IMR-90 (cell line): ENCODE measurements around the gene SHCBP1L. TPM values are rescaled to one million over a fixed set of nuclear protein-coding genes. Genes with fewer than 3 reads are reported as not detected.

ENCODE experiments used
- ATAC-seq: fragments of 200-7000 bp; cut with Tn5 transposase; 2 replicates; pipeline ENCODE4 v1.9.1; 2020; ENCODE audit warnings: low read depth, mild to moderate bottlenecking, moderate library complexity
- BruUV-seq: library from RNA; stranded (reverse); fragments of 400-500 nt; replicated peaks from 2 replicates; lab custom pipeline; 2021; lab: Mats Ljungman, UMichigan
- CTCF ChIA-PET: fragments of 300-600 bp; formaldehyde crosslinking; extraction: SDS; loops from one replicate; lab custom pipeline; 2021; ENCODE audit warnings: antibody characterized with exemption; lab: Yijun Ruan, JAX
- POLR2A ChIA-PET: fragments of 300-600 bp; sonication (Branson Sonifier 250); formaldehyde crosslinking; loops from one replicate; lab custom pipeline; 2022; ENCODE audit warnings: antibody characterized with exemption; ENCODE audit not compliant: unreplicated experiment; lab: Charles Lee
- DNase-seq: peaks from one replicate; pipeline ENCODE4 v3.0.0; 2013
- H2AFZ ChIP-seq: replicated peaks from 2 replicates; pipeline ENCODE3; 2013; ENCODE audit warnings: low read length, mild to moderate bottlenecking; ENCODE audit not compliant: poor library complexity
- H2AK5ac ChIP-seq: 2 replicates; pipeline ENCODE4 v1.6.1; 2013; ENCODE audit warnings: low read depth, low read length, inconsistent platforms
- H2AK9ac ChIP-seq: replicated peaks from 2 replicates; pipeline ENCODE3; 2013; ENCODE audit warnings: mild to moderate bottlenecking, low read depth, low read length, moderate library complexity; ENCODE audit not compliant: poor library complexity
- H2BK120ac ChIP-seq: 2 replicates; pipeline ENCODE4 v1.6.1; 2013; ENCODE audit warnings: low read depth, low read length, inconsistent platforms
- H2BK15ac ChIP-seq: 3 replicates; pipeline ENCODE4 v1.6.1; 2013; ENCODE audit warnings: low read depth, low read length, inconsistent platforms
- H2BK20ac ChIP-seq: 2 replicates; pipeline ENCODE4 v1.6.1; 2013; ENCODE audit warnings: low read depth, mild to moderate bottlenecking, inconsistent platforms, low read length, moderate library complexity
- H2BK5ac ChIP-seq: 2 replicates; pipeline ENCODE4 v1.6.1; 2013; ENCODE audit warnings: mild to moderate bottlenecking, low read depth, low read length, inconsistent platforms; ENCODE audit not compliant: poor library complexity, severe bottlenecking
- H3K14ac ChIP-seq: replicated peaks from 2 replicates; pipeline ENCODE4 v1.6.1; 2013; ENCODE audit warnings: low read depth, low read length, inconsistent platforms
- H3K18ac ChIP-seq: 2 replicates; pipeline ENCODE4 v1.6.1; 2013; ENCODE audit warnings: low read depth, low read length, control low read depth
- H3K23ac ChIP-seq: 2 replicates; pipeline ENCODE4 v1.6.1; 2013; ENCODE audit warnings: low read depth, low read length, inconsistent platforms
- H3K27ac ChIP-seq: 2 replicates; pipeline ENCODE4 v1.5.1; 2013; ENCODE audit warnings: mild to moderate bottlenecking, control low read depth, low read length; ENCODE audit not compliant: insufficient read depth
- H3K27me3 ChIP-seq: 2 replicates; pipeline ENCODE4 v1.6.1; 2013; ENCODE audit warnings: low read length; ENCODE audit not compliant: control insufficient read depth, insufficient read depth
- H3K36me3 ChIP-seq: 2 replicates; pipeline ENCODE4 v1.6.1; 2013; ENCODE audit warnings: low read length, mixed read lengths; ENCODE audit not compliant: control insufficient read depth, insufficient read depth
- H3K4ac ChIP-seq: 2 replicates; pipeline ENCODE4 v1.6.1; 2013; ENCODE audit warnings: low read depth, low read length, inconsistent platforms
- H3K4me1 ChIP-seq: 2 replicates; pipeline ENCODE4 v1.6.1; 2013; ENCODE audit warnings: low read length, mixed read lengths; ENCODE audit not compliant: control insufficient read depth, insufficient read depth
- H3K4me2 ChIP-seq: 2 replicates; pipeline ENCODE4 v1.6.1; 2013; ENCODE audit warnings: low read depth, mild to moderate bottlenecking, control low read depth, low read length, moderate library complexity
- H3K4me3 ChIP-seq: 2 replicates; pipeline ENCODE4 v1.5.1; 2013; ENCODE audit warnings: low read depth, mild to moderate bottlenecking, control low read depth, low read length, moderate library complexity; ENCODE audit not compliant: insufficient read depth
- H3K56ac ChIP-seq: 2 replicates; pipeline ENCODE4 v1.6.1; 2013; ENCODE audit warnings: low read length, inconsistent platforms; ENCODE audit not compliant: insufficient read depth; ENCODE audit errors: extremely low read depth
- H3K79me1 ChIP-seq, 2 experiments: 2 replicates each; pipeline ENCODE4 v1.6.1; 2013; ENCODE audit warnings: low read length in 2 of 2, inconsistent platforms in 1 of 2, low read depth in 1 of 2
- H3K9ac ChIP-seq: 2 replicates; pipeline ENCODE4 v1.6.1; 2013; ENCODE audit warnings: low read depth, low read length, control low read depth
- H3K9me1 ChIP-seq: 2 replicates; pipeline ENCODE4 v1.6.1; 2013; ENCODE audit warnings: low read length, inconsistent platforms; ENCODE audit not compliant: insufficient read depth
- H3K9me3 ChIP-seq: 2 replicates; pipeline ENCODE4 v1.6.1; 2013; ENCODE audit warnings: low read length; ENCODE audit not compliant: control insufficient read depth, insufficient read depth
- H4K20me1 ChIP-seq: 2 replicates; pipeline ENCODE4 v1.6.1; 2013; ENCODE audit warnings: low read length, inconsistent platforms; ENCODE audit not compliant: insufficient read depth
- H4K5ac ChIP-seq: 2 replicates; pipeline ENCODE4 v1.6.1; 2013; ENCODE audit warnings: mild to moderate bottlenecking, low read depth, low read length, control low read depth
- H4K8ac ChIP-seq, 2 experiments: 2 replicates each; pipeline ENCODE4 v1.6.1; 2013; ENCODE audit warnings: low read depth in 2 of 2, low read length in 2 of 2, control low read depth in 1 of 2, inconsistent platforms in 1 of 2
- H4K91ac ChIP-seq: 2 replicates; pipeline ENCODE4 v1.6.1; 2013; ENCODE audit warnings: low read depth, low read length, inconsistent platforms; ENCODE audit not compliant: insufficient read depth
- BHLHE40 ChIP-seq: fragments of 150-350 bp; IDR thresholded peaks from 2 replicates; pipeline ENCODE4 v1.6.1; 2016; ENCODE audit warnings: mild to moderate bottlenecking, low read depth, low read length
- CEBPB ChIP-seq: IDR thresholded peaks from 2 replicates; pipeline ENCODE4 v1.6.1; 2012; ENCODE audit warnings: low read depth, low read length, improper control_type of control experiment
- FOS ChIP-seq: fragments of 150-350 bp; IDR thresholded peaks from 2 replicates; pipeline ENCODE4 v1.6.1; 2016; ENCODE audit warnings: low read depth, low read length
- MAFK ChIP-seq: IDR thresholded peaks from 2 replicates; pipeline ENCODE4 v1.6.1; 2012; ENCODE audit warnings: low read depth, low read length, improper control_type of control experiment
- MAZ ChIP-seq: IDR thresholded peaks from 2 replicates; pipeline ENCODE4 v1.6.1; 2012; ENCODE audit warnings: low read depth, mild to moderate bottlenecking, low read length, improper control_type of control experiment, moderate library complexity, borderline replicate concordance
- MXI1 ChIP-seq: IDR thresholded peaks from 2 replicates; pipeline ENCODE4 v1.6.1; 2012; ENCODE audit warnings: low read depth, mild to moderate bottlenecking, low read length, moderate library complexity, borderline replicate concordance
- NFE2L2 ChIP-seq: fragments of 150-350 bp; IDR thresholded peaks from 2 replicates; pipeline ENCODE4 v1.6.1; 2016; ENCODE audit warnings: low read depth, mild to moderate bottlenecking, low read length
- RAD21 ChIP-seq: IDR thresholded peaks from 2 replicates; pipeline ENCODE4 v1.6.1; 2012; ENCODE audit warnings: low read length, improper control_type of control experiment
- RFX5 ChIP-seq: IDR thresholded peaks from 2 replicates; pipeline ENCODE4 v1.8.0; 2012; ENCODE audit warnings: low read depth, mild to moderate bottlenecking, low read length, moderate library complexity
- SMC3 ChIP-seq: fragments of 150-350 bp; IDR thresholded peaks from 2 replicates; pipeline ENCODE4 v1.6.1; 2016; ENCODE audit warnings: low read depth, mild to moderate bottlenecking, antibody characterized with exemption, low read length, moderate library complexity
- WGBS, 2 experiments: methylation state at CpG; one replicate each; pipeline versions ENCODE4 v1.1.5 to v1.1.7; 2013; ENCODE audit warnings: missing lambda C conversion rate in 2 of 2; ENCODE audit not compliant: insufficient read length in 1 of 2; ENCODE audit errors: extremely low coverage in 2 of 2; 5-methylcytosine and 5-hydroxymethylcytosine counted together
- dilution Hi-C: fragments of 300-500 bp; cut with HindIII; formaldehyde crosslinking; loops from one replicate; pipeline ENCODE4 v1.14.3; 2018; ENCODE audit warnings: low sequenced_read_pairs; ENCODE audit not compliant: unreplicated experiment
- in situ Hi-C: fragments of 300-500 bp; cut with MboI; formaldehyde crosslinking; loops from 3 replicates; pipeline ENCODE4 v1.14.3; 2019; ENCODE audit warnings: low sequenced_read_pairs, inconsistent platforms, mixed read lengths
- intact Hi-C: fragments of 100-400 bp; cut with micrococcal nuclease; formaldehyde crosslinking; loops from 2 replicates; pipeline ENCODE4 v1.10.0; 2022
- polyA plus RNA-seq, 3 experiments: library from polyadenylated mRNA; depleted of rRNA; stranded (reverse); fragments of >200 nt; gene quantifications; 2 replicates each; pipeline ENCODE4 v1.2.3, GENCODE V29; 2012; ENCODE audit warnings: low replicate concordance in 1 of 3
- total RNA-seq: library from RNA; depleted of rRNA; stranded (reverse); fragments of >200 nt; gene quantifications from 2 replicates; pipeline ENCODE4 v1.2.3, GENCODE V29; 2012
- TF ChIP-seq, protein P1 (sequence below): conservative IDR thresholded peaks from 2 replicates; pipeline ENCODE4 v1.5.1; 2012; ENCODE audit warnings: mild to moderate bottlenecking, low read depth, low read length, improper control_type of control experiment
- TF ChIP-seq, protein P2 (sequence below): fragments of 150-350 bp; IDR thresholded peaks from 2 replicates; pipeline ENCODE4 v1.6.1; 2016; ENCODE audit warnings: low read depth, mild to moderate bottlenecking, low read length, moderate library complexity, borderline replicate concordance
- TF ChIP-seq, protein P3 (sequence below): fragments of 150-350 bp; IDR thresholded peaks from 2 replicates; pipeline ENCODE4 v1.6.1; 2017; ENCODE audit warnings: mild to moderate bottlenecking, antibody characterized with exemption, low read length, low read depth

Gene SHCBP1L
- total and polyA plus RNA-seq, 2 of the 4 experiments (the other 2 are of a cell fraction), result not detected

DNA sequence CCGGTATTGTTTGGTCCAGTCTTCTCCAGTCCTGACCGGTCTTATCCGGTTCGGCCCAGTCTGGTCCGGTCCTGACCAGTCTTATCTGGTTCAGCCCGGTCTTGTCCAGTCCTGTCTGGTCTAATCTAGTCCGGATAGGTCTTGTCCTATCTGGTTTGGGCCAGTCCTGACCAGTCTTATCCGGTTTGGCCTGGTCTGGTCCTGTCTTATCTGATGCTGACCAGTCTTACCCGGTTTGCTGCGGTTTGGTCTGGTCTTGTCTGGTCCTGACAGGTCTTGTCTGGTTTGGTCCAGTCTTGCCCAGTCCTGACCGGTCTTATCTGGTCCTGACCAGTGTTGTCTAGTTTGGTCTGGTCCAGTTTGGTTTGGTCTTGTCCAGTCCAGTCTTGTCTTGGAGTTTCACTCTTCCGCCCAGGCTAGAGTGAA is 83.7 kb downstream of the SHCBP1L start:
- Histone ChIP-seq H2BK5ac (peak overlapping the region; percentile 44), H4K5ac (no peak overlapping the region), H3K4me2 (no peak overlapping the region), H4K91ac (no peak overlapping the region), H2BK120ac (no peak overlapping the region), H2AK5ac (no peak overlapping the region), H4K20me1 (peaks cover 7% of the 10 kb centered on the region), H3K9me3 (no peaks in the 10 kb centered on the region), H3K9ac (no peak overlapping the region), H2BK15ac (no peak overlapping the region), H2AK9ac (no peak overlapping the region), H3K4ac (no peak overlapping the region), H3K4me3 (no peak overlapping the region), H3K79me1 (peaks cover 21 to 26% of the 10 kb centered on the region in 2 experiments), H4K8ac (no peak overlapping the region), H3K9me1 (peaks cover 6% of the 10 kb centered on the region), H2AFZ (no peak overlapping the region), H3K4me1 (no peaks in the 10 kb centered on the region), H3K56ac (no peak overlapping the region), H3K27ac (peak overlapping the region; percentile 25; the same call in 1 of the 2 replicates), H3K36me3 (peaks cover 42% of the 10 kb centered on the region), H3K27me3 (no peaks in the 10 kb centered on the region), H2BK20ac (no peak overlapping the region), H3K18ac (no peak overlapping the region), H3K23ac (no peak overlapping the region), H3K14ac (no peak overlapping the region)
- 99% methylated on average over 8 of the region's 12 CpGs; no CpG with 5 or more reads in 1 of the 2 experiments for WGBS, 2 experiments
- ChIA-PET POLR2A (no interaction called here), CTCF (no interaction called here)
- ATAC-seq (no peak), DNase-seq (no peak)
- intact Hi-C loops (no loop called here), dilution Hi-C loops (no loop called here), in situ Hi-C loops (no loop called here)
- TF ChIP-seq BHLHE40 (no peak), MXI1 (no peak), SMC3 (no peak), MAFK (no peak), FOS (no peak), RFX5 (no peak), RAD21 (no peak), CEBPB (no peak), MAZ (no peak), NFE2L2 (no peak)
- TF ChIP-seq, protein P1, sequence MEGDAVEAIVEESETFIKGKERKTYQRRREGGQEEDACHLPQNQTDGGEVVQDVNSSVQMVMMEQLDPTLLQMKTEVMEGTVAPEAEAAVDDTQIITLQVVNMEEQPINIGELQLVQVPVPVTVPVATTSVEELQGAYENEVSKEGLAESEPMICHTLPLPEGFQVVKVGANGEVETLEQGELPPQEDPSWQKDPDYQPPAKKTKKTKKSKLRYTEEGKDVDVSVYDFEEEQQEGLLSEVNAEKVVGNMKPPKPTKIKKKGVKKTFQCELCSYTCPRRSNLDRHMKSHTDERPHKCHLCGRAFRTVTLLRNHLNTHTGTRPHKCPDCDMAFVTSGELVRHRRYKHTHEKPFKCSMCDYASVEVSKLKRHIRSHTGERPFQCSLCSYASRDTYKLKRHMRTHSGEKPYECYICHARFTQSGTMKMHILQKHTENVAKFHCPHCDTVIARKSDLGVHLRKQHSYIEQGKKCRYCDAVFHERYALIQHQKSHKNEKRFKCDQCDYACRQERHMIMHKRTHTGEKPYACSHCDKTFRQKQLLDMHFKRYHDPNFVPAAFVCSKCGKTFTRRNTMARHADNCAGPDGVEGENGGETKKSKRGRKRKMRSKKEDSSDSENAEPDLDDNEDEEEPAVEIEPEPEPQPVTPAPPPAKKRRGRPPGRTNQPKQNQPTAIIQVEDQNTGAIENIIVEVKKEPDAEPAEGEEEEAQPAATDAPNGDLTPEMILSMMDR, result no peak
- TF ChIP-seq, protein P2, sequence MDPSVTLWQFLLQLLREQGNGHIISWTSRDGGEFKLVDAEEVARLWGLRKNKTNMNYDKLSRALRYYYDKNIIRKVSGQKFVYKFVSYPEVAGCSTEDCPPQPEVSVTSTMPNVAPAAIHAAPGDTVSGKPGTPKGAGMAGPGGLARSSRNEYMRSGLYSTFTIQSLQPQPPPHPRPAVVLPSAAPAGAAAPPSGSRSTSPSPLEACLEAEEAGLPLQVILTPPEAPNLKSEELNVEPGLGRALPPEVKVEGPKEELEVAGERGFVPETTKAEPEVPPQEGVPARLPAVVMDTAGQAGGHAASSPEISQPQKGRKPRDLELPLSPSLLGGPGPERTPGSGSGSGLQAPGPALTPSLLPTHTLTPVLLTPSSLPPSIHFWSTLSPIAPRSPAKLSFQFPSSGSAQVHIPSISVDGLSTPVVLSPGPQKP, result no peak
- TF ChIP-seq, protein P3, sequence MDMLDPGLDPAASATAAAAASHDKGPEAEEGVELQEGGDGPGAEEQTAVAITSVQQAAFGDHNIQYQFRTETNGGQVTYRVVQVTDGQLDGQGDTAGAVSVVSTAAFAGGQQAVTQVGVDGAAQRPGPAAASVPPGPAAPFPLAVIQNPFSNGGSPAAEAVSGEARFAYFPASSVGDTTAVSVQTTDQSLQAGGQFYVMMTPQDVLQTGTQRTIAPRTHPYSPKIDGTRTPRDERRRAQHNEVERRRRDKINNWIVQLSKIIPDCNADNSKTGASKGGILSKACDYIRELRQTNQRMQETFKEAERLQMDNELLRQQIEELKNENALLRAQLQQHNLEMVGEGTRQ, result no peak
- BruUV-seq, result no TSS peak
